ENCODE results near the gene GDPD1.
"Not testable (repeated sequence)": the region's sequence is repeated elsewhere in the genome, so short reads cannot be mapped to it uniquely, and the experiment has no call there.

Gene GDPD1

DNA sequence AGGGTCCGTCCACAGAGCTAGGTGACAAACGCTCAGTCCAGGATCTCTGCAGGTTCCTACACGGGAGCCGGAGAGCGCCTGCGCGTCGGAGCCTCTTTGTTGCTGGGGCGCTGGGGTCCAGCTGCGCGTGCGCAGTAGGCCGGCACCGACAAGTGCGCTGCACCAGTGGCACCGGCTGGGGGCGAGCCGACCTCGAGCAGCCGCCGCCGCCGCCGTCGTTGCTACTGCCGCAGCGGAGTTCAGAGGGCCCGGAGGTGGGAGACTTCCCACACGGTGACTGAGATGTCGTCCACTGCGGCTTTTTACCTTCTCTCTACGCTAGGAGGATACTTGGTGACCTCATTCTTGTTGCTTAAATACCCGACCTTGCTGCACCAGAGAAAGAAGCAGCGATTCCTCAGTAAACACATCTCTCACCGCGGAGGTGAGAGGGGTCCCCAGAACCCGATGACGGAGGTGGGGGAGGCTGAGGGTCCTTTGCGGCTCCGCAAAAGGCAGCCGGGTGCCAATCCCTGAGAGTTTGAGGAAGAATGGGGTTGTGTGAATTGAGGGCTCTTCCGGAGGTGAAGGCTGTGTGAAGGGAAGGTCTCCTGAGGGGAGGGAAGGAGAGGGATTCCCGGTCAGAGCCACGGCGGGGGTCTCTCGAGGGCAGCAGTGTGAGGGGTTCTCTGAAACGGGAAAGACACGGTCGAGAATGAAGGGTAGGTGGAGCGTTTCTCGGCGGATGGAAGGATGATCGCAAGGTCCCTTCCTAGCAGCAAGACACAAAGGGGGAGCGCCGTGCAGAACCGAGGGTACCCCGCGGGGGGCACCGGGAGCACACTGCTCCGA is at the start of gene GDPD1:
Gene GDPD1, plus strand, starts transcription at position 184 of the 831 bp plus-strand sequence. Its CDS starts 99 bp downstream, at position 283.
- peak; percentile 89 for DNase-seq (ENCODE audit: low read depth)

- no peak for DNase-seq (ENCODE audit: low read depth)
Measured at GRCh38 chr17:59172436-59173004, 47.8 kb upstream of the GDPD1 start.

DNA sequence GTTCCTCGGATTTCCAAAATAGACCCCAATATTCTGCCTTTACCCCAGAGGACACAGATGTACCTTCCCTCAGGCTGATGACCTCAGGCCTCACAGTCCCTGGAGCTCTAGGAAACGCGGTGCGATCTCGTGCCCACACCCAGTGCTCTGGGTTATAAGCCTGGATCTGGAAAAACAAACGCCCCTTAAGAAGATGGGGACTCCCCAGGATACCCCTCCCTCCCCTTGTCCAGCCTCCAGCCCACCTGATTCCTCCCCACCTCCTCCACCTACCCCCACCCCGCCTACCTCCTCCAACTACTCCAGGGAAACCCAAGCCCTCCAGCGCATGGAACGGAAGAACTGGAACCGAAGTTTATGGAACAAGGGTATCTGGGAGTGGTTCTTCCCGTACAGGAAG is 45.6 kb upstream of the GDPD1 start:
- no peak for DNase-seq (ENCODE audit: low read depth)

- no peak for DNase-seq (ENCODE audit: low read depth)
Measured at GRCh38 chr17:59175076-59175475, 45.2 kb upstream of the GDPD1 start.

DNA sequence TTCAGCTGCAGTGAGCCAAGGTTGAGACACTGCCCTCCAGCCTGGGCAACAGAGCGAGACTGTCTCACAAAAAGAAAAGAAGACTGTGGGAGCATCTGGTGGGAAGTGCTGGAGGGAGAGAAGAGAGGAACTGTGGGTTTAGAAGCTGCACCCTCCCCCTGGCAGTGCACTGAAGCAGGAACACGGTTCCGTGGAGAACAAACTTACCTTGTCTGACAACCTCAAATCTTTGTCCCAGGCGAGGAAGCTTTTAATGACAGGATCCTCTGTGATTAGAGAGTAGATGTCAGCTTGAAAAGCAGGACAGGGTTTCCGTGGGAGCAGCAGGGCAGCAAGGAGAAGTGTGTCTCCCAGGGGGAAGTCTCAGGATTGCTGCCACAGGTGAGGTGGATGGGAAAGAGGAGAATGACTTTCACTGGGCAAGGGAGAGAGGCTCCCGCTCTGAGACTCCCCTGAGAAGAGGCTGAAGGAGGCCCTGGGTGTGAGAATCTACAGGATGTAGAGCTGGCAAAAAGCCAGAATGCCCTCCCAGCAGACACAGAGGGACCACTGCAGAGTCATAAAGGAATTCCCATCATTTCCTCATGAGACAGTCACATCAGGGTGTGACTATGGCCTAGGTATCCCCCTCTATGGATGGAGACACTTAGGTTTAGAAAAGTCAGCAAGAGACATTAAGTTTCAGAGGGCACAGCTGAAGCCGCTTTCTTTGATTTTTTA is 41.9 kb upstream of the GDPD1 start:
- DNase-seq (ENCODE audit: low read depth): no peak

DNA sequence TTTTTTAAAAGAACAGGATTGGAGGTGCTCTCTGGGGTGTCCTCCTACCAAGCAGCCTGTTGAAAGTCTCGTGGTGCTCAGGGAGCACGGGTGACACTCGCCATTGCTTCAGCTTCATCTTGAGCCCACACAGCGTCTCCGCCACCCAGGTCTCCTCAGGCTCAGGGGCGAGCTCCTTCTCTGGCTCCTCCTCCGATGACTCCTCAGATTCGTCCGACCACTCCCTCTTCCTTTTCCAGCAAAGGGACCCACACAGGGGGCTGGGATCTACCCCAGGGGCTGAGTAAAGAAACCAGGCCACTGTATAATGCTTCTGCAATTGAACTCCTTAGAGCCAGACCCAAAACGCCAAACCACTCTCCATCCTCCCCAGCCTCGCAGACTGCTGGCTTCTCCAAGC is 40.7 kb upstream of the GDPD1 start:
- DNase-seq (ENCODE audit: low read depth): not testable (repeated sequence)

GRCh38 chr17:59180626-59181025 is 39.7 kb upstream of the GDPD1 start:
- no peak for DNase-seq (ENCODE audit: low read depth)

DNA sequence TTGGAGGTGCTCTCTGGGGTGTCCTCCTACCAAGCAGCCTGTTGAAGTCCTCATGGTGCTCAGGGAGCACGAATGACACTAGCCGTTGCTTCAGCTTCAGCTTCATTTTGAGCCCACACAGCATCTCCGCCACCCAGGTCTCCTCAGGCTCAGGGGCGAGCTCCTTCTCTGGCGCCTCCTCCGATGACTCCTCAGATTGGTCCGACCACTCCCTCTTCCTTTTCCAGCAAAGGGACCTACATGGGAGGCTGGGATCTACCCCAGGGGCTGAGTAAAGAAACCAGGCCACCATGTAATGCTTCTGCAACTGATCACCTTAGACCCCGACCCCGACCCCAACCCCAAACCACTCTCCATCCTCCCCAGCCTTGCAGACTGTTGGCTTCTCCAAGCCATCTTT is 38.8 kb upstream of the GDPD1 start:
- DNase-seq (ENCODE audit: low read depth): no peak

GRCh38 chr17:59185997-59186396 is 34.3 kb upstream of the GDPD1 start:
- no peak for DNase-seq (ENCODE audit: low read depth)

DNA sequence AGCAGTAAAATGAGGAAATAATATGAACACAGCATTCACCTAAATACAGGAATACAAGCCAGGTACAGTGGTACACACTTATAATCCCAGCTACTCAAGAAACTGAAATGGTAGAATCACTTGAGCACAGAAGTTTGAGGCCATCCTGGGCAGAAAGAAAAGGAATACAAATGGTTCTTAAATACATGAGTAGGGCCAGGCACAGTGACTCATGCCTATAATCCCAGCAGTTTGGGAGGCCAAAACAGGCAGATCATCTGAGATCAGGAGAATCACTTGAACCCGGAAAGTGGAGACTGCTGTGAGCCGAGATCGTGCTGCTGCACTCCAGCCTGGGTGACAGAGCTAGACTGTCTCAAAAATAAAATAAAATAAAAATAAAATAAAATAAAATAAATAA is 33.5 kb upstream of the GDPD1 start:
- no peak for DNase-seq (ENCODE audit: low read depth)

DNA sequence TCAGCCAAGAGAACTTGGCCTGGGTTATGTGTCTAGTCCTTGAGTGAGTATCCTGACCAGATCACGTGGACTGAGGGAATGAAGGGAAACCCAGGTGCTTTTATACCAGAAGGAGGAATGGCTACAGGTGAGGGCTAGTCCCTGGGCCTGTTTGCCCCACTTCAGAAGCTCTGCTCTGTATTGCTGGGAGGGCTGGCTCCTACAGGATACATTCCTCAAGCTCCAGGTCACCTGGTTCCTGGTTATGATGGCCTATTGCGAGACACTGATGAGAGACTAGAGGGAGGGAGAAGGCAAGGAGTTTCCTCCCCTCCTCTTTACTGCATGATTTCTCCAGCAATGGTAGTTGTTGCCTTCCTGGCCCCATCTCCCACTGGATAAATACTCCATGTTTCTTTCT is 29.5 kb upstream of the GDPD1 start:
- DNase-seq (ENCODE audit: low read depth): no peak

DNA sequence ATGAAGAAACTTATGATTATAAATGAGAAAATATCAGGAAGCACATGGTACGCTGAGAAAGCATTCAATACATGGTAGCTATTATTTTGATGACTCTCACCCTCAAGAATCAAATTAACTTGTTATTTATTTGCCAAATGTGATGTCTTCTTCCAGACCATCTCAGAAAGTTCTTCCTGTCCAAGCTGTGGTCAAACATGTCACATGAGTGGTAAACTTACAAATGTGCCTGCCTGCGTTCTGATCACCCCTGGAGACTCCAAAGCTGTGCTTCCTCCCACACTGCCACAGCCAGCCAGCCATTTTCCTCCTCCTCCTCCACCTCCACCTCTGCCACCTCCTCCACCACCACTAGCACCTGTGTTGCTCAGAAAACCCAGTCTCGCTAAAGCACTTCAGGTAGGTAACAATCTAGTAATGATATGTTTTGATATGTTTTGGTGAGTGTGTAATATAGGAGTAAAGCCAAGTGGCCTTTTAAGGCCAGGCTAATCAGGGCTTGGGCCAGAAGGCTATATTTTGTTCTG is 26.9 kb upstream of the GDPD1 start:
- DNase-seq (ENCODE audit: low read depth): no peak

- DNase-seq (ENCODE audit: low read depth): no peak
Measured at GRCh38 chr17:59199398-59199797, 20.9 kb upstream of the GDPD1 start.

- DNase-seq (ENCODE audit: low read depth): no peak
Measured at GRCh38 chr17:59202320-59202719, 18.0 kb upstream of the GDPD1 start.

DNA sequence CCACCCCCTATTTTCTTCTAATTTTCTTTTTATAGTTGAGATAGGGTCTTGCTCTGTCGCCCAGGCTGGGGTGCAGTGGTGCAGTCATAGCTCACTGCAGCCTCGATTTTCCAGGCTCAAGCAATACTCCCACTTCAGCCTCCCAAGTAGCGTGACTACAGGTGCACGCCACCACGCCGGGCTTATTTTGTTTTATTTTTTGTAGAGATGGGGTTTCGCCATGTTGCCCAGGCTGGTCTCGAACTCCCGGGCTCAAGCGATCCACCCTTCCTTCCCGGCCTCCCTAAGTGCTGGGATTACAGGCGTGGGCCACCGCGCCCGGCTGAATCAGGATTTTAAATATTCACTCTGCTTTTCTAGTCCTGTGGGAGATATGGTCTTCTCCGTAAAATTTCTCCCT is 941 bp upstream of the GDPD1 start:
- no peak for DNase-seq (ENCODE audit: low read depth)

DNA sequence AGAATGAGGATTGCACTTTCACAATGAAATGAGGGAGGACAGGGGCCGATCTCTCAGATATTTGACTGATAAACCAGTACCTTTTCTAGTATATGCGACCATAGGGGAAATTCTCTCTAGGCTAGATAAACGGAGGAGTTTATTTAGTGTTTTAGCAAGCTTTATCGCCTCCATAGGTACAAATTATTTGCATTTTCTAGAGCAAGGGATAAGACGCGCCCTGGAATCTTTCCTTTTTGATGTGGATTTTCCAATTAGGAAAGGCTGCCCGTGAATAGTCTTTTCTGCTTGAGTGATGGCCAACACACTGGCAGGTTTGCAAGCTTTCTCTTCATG is 351 bp upstream of the GDPD1 start:
- no peak for DNase-seq (ENCODE audit: low read depth)

GRCh38 chr17:59221159-59221847 is 992 bp downstream of the GDPD1 start:
- DNase-seq (ENCODE audit: low read depth): no peak

GRCh38 chr17:59223813-59224212 is 3.5 kb downstream of the GDPD1 start:
- no peak for DNase-seq (ENCODE audit: low read depth)

- DNase-seq (ENCODE audit: low read depth): not testable (repeated sequence)
Measured at GRCh38 chr17:59228588-59228987, 8.3 kb downstream of the GDPD1 start.

DNA sequence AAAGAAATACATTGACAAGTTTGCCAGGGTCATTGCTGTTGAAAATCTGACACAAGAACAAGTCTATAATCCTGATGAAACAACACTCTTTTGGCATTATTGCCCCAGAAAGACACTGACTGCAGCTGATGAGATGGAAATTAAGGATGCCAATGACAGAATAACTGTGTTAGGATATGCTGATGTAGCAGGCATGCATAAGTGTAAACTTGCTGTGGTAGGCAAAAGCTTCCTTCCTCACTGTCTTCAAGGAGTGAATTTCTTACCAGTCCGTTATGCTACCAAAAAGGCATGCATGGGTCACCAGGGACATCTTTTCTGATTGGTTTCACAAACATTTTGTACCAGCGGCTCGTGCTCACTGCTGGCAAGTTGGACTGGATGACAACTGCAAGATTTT is 10.5 kb downstream of the GDPD1 start:
- no peak for DNase-seq (ENCODE audit: low read depth)

DNA sequence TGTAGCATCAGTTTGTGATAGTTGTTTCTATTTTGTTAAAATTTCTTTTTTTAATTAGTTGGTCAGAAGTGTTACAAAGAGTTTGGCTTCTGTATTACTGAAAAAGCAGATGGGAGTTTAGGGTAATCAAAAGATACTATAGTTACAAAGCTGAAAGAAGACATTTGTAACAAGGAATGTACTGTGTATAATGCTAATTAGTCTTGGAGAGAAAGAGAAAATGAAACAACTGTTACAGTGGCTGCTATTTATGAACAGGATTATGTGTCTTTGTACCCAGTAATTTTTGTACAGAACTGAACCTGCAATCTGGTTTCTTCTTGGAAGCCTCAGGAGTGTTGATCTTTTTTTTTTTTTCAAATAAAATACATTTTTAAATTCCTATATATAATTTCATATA is 14.3 kb downstream of the GDPD1 start:
- no peak for DNase-seq (ENCODE audit: low read depth)

- DNase-seq (ENCODE audit: low read depth): no peak
Measured at GRCh38 chr17:59238906-59239305, 18.6 kb downstream of the GDPD1 start.

All from stimulated activated CD8-positive, alpha-beta memory T cell treated with anti-CD3 and anti-CD28 coated beads, Interleukin-15, amount 100 ng/mL, for 1 hour (primary cell).